Activated CD4-positive, alpha-beta T cell treated with anti-CD3 and anti-CD28 coated beads for 48 hours (primary cell): ENCODE measurements around the gene S100A8.
"Not testable (repeated sequence)": the region's sequence is repeated elsewhere in the genome, so short reads cannot be mapped to it uniquely, and the experiment has no call there.

Source experiments
- DNase-seq: peaks from one replicate; pipeline ENCODE4 v3.0.0-alpha.2; 2020

The S100A8 gene

DNA sequence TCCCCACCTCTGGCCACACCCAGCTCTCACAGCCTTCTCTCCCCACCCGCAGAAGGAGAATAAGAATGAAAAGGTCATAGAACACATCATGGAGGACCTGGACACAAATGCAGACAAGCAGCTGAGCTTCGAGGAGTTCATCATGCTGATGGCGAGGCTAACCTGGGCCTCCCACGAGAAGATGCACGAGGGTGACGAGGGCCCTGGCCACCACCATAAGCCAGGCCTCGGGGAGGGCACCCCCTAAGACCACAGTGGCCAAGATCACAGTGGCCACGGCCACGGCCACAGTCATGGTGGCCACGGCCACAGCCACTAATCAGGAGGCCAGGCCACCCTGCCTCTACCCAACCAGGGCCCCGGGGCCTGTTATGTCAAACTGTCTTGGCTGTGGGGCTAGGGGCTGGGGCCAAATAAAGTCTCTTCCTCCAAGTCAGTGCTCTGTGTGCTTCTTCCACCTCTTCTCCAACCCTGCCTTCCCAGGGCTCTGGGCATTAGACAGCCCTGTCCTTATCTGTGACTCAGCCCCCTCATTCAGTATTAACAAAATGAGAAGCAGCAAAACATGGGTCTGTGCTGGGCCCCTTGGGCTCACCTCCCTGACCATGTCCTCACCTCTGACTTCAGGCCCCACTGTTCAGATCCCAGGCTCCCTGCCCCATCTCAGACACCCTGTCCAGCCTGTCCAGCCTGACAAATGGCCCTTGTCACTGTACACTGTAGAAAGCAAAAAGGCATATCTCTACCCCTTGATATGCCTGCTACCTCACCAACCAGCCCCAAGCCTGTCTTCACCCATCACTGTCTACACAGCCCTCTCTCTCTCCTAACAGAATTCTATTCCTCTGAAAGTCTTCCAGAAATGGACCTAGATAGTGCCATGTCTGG is 30.0 kb downstream of the S100A8 start:
- DNase-seq = no peak

DNA sequence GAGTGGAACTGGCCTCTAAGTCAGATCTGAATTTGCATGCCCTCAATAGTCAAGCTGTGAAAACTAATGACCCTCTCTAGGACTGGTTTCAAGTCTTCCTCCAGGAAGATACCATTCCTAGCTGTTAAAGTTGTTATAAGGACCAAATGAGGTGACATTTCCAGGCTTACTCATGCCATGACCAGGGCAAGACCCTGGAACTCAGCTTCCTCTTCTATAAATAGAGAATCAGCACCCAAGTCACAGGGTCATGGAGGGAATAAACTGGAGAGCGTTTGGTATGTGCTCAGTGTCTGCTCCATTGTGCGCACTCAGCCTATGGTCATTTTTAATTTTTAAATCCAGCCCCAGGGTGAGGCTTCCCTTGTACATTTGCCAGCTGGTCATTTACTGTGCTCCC is 30.7 kb downstream of the S100A8 start:
- no peak for DNase-seq

DNA sequence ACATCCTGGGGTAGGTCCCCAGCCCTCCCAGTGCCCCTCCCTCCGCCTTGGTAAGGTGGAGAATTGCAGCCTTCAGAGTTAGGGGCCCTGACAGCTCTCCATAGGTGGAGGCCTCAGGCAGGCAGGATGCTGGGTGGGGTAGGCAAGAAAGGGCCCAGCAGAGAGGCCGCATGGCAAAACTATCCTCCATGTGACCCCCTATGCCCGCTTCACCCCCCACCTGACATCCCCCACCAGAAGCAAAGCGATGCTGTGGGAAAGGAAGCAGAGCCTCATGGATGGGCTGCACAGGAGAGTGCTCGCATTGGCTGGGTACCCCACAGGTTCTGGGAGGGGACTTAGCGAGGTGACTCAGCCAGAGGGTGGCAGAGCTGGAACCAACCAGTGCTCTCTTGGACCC is 31.6 kb downstream of the S100A8 start:
- no peak for DNase-seq

DNA sequence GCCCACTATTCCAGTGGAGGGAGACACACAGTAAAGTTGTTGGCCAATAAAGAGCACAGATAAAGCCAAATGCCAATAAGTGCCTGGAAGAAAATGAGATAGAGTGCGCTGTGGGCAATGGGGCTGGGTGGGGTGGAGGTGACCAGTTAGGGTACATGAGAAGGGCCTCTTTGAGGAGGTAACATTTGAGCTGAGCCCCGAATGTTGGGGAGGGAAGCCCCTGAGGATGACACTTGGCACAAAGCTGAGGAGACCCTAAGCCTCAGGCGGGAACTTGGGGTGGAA is 32.2 kb downstream of the S100A8 start:
- no peak for DNase-seq

DNA sequence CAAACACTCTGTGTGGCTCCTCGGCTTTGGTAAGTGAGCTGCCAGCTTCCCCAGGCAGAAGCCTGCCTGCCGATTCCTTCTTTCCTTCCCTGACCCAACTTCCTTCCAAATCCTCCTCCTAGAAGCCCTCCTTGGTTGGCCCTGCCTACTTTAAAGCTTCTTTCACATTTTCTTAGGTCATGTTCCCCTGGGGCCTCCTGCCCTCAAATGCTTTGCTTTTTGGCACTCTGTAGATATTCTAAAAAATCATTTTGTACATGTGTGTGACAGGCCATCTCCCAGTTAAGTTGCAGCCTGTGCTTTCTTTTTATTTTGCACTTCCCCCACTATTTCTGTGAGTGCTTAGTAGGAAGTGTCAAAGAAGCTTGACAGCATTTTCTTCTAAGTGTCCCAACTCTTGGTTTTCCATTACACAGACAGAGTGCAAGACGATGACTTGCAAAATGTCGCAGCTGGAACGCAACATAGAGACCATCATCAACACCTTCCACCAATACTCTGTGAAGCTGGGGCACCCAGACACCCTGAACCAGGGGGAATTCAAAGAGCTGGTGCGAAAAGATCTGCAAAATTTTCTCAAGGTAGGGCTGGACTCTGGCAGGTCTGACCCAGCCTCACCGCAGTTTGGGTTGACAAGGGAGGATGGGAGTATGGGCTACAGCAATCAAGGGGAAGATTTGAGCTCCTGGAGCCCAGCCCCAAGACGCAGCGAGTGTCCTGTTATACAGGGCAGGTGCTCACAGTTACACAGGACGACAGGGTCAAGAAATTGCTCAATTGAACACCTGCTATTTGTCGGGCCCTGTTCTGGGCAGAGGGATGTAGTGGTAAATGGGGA is 32.8 kb downstream of the S100A8 start, which contains the start of gene S100A9:
Gene S100A9, plus strand, starts transcription at position 2 of the 838 bp plus-strand sequence. Its CDS starts 430 bp downstream, at position 432.
- no peak for DNase-seq

DNA sequence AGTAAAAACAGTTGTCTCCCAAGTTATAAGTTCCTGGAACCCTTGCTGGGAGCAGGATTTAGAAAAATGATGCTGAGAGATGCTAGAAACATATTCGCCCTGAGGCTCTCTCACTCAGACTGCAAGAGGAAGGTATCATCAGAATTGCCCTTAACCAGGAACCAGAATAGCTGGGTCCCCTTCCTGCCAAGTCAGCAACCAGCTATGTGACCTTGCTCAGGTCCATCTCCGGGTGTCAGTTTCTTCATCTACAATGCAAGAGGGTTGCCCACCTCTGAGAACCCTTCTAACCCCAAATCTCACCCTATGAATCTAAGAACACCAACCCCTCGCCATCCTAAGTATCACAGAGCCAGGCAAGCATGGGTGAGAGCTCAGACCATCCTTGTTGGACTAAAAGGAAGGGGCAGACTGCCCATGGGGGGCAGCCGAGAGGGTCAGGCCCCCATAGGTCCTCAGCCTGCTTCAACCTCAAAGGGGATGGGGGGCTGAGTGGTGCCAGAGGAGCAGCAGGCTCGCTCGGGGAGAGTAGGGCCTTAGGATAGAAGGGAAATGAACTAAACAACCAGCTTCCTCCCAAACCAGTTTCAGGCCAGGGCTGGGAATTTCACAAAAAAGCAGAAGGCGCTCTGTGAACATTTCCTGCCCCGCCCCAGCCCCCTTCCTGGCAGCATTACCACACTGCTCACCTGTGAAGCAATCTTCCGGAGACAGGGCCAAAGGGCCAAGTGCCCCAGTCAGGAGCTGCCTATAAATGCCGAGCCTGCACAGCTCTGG is 33.6 kb downstream of the S100A8 start:
- DNase-seq = no peak

DNA sequence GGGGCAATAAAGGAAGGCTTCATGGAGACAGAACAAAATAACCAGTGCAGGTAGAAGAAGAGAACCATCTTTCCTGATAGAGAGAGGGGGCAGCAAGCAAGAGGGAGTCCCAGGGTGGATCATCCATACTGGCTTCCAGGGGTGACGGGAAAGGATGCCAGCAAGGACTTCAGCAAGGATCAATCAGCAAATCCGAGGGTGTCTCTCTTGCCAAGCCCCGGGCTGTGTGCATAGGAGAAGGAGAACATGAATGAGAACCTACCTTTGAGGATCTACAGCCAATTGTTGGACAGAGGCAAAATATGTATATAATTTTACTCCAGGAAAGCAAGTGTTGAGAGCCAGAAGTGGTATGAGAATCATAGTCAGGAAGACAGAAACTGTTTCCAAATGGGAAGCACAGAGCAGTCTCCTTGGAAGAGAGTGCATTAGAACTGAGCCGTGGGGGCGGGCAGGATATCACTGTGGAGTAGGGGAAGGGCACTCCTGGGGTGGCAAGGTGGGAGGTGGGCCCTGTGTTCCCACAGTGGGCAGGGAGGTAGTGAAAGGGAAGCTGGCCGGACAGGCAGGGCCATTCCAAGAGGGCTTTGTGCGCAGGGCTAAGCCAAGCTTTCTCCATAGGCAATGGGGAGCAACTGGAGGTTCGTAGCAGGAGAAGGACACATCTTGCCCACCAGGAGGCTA is 34.3 kb downstream of the S100A8 start:
- DNase-seq = no peak

DNA sequence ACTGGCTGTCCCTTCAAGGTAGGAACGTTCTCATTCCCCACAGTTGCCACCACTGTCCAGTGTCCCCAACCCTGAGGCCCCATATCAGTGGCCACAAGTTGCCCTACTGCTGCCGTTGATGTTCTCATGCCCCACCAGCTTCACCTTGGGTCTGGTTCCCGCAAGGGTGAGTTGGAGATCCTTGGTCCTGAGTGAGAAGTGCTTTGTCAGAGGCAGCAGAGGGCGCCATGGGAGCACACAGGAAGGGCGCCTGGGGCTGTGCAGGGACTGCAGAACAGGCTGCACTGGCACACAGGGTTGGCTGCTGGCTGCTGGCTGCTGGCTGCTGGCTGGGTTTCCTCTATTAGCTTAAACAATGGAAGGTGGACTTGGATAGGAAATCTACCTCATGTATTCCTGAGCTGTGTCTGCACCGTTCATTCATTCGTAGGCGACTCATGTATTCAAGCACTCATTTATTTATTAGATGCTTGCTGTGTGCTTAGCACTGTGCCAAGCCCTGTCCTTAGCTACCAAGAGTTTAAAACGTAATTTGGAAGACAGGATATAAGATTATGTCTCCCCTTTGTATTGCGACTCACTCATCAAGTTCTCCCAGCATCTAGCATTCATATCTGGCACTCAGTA is 35.3 kb downstream of the S100A8 start:
- peak; percentile 64 for DNase-seq

DNA sequence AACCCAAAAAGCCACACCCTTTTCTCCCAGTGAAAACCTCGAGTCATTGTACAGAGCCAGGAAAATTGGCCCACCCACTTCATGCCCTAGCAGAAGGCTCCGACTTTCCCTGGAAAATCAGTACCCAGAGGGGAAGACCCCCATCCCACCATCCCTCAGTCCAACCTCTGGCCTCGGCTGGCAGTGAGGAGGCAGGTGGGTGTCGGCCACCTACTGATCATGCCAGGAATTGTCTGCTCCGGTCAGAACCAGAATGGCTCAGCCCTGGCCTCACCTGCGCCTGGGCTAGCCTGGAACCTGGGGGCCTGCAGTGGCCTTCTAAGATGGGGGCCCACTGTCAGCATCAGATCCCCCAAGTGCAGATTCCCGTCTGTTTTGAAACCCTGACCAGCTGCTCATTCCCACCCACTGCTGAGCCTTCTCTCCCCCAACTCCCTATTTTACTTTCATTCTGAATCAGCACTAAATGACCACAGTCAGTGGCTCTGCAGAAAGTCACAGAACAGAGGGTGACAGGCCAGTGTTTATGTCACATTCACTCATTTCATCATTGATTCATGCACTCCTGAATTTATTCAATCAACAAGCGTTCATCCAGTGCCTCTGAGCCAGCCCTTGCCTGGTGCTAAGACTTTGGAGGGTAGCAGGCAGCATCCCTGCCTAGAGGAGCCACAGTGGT is 36.2 kb downstream of the S100A8 start:
- no peak for DNase-seq

DNA sequence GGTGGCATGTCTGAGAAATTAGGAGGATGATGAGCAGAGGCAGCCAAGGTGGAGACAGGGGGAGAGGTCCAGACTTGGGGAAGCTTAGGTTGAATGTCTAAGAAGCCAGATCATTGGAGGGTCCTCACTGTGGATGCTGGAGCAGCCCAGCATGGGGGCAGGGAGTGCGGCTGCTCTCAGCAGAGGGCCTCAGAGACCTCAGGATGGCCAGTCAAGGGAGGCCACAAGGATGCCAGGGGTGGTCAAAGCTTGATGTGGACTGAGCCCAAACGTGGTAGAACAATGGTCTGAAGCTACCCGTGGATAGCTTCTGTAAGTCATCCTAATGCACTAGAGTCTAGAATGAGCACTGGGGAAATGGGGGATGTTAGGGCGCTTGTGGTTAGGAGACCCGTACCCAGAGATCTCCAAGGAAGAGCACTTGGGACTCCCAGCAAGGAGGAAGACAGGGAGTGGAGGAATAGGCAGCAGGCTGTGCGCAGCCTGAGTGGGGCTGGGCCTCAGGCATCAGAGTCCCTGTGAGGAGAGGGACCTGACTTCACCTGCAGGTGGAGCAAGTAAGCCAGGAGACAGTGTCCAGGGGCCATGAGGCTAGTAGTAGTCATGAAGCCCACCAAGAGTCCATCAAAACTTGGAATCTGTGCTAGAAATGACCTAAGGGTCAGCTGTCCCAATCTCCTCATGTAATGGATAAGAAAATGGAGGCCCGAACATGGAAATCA is 37.5 kb downstream of the S100A8 start:
- no peak for DNase-seq

DNA sequence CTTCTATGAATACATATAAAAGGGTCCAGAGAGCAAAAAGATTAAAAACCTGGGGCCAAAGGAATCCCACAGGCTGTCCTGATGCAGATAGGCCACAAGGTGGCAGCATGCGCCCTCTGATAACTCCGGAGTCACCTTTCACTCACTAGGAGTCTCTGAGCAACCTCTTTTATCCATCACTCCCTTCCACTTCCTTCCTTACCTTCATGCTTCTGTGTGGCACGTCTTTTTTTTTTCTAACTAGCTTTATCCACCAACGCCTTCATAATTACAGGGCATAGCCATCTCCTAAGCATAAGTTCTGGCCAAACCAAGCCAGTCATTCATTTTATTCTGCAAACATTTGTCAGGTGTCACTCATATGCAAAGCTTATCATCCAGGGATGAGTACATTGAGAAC is 38.4 kb downstream of the S100A8 start:
- DNase-seq = peak; percentile 75

DNA sequence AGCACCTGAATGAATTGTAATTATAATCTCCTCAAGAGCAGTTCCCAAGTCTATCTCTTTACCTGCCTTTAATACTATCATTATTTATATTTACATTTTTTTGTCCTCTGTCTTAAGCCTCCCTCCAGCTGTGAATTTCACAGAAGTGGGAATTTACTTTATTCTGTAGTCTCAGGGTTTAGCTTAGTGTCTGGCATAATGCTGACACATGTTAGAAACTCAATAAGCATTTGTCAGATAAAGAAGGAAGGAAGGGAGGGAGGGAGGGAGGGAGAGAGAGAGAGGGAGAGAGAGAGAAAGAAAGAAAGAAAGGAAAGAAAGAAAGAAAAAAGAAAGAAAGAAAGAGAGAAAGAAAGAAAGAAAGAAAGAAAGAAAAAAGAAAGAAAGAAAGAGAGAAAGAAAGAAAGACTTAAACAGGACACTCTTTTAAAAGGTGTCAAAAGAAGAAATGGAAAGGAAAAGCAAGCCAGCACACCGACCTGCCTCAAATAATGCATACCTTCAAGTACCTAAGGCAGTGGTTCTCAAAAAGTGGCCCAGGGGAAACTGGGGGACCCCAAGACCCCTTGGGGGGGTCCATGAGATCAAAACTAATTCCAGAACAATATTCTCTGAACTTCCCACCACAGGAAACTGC is 40.4 kb downstream of the S100A8 start:
- DNase-seq = no peak

DNA sequence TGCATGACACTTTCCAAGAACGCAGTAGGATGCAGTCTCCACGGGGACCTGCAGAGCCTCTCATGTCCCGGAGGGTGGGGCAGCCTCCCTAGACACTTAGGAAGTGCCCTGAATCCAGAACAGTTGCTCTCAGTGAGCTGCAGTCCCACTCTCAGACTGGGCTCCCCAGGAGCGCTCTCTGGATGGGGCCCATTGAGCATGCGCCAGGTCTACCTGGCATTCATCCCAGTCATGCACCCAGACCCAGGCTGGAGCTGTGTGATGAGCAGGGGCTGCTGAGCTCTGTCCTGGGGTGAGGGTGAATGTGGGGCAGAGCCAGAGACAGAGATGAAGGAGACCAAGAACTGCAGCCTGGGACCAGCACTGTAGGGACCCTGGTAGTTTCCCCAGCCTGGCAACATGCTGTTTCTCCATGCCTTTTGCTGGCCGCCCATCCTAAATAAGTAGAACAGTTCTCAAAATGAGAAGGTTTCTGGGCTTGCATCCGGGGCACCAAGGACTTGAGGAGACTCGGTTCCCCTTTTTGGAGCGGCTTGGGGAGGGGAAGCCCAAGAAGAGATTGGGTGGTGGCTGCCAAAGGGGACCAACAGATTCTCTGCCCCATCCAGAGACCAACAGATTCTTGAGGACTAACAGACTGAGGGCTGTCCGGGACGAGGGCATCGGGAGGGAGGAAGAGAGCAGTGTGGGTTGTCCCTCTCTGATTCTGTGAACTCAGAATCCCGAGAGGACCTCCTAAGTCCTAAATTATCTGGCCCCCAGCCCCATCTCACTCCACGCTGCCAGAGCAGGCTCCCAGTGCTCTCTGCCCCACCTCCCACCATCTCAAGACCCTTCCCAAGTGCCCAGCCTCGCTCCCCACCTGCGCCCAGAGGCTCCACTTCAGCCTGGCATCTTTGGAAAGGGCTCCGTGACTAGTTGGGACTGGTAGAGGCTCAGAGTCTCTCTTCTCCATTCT is 41.2 kb downstream of the S100A8 start:
- DNase-seq = no peak

DNA sequence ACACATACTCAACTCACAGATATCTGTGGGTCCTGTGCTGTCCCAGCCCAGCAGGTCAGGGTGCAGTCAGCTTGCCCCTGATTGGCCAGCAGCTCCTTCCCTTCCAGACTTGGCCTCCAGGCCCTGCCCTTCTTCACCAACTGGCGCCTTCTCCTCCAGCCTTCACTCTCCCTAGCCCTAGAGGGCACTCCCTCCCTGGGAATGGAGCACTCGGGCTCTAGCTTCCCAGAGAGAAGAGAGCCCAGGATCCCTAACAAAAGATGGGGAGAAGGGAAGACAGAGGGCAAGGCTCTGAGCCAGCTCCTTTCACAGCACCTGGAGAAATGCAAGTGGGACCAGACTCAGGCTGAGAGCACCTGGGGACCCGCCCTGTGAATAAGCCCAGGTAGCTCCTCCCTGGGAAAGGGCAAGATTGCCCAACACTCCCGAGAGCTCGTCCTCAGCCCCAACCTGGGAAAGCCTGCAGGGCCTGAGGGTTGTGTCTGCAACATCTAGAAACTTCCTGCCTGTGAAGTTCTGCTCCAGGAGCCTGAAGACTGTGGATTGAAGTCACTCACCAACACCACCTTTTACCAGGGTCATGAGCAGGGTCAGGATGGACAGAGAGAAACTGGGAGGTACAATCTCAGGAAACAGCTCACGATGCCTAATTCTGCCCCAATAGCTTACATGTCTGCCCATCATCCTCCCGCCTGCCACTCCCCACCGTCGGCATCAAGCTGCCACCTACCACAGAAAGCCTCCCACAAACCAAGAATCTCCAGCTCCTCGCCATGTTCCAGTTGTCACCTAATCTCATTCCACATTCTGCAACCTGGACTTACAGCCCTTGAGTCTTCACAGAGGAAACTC is 42.1 kb downstream of the S100A8 start, which contains the start of gene PGLYRP4:
Gene PGLYRP4, minus strand, starts transcription at position 331 of the 852 bp plus-strand sequence. CDS start 909 bp downstream, outside the sequence.
- no peak for DNase-seq

DNA sequence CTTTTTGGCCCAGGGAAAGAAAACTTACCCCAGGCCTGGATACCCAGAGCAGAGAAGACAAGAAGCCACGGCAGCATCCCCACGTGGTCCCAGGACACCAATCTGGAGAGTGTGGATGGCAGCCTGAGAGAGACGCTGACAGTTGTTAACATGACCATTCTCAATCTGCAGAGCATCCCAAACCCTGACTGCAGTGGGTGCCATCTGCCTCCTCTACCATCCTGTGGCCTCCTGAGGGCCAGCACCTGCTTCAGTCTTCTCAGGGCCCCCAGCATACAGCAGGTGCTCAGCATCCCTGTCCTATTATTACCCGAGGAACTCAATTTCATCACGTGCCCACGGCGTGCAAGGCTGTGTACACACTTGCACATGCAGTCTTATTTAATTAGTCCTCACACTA is 43.0 kb downstream of the S100A8 start:
- DNase-seq = no peak

DNA sequence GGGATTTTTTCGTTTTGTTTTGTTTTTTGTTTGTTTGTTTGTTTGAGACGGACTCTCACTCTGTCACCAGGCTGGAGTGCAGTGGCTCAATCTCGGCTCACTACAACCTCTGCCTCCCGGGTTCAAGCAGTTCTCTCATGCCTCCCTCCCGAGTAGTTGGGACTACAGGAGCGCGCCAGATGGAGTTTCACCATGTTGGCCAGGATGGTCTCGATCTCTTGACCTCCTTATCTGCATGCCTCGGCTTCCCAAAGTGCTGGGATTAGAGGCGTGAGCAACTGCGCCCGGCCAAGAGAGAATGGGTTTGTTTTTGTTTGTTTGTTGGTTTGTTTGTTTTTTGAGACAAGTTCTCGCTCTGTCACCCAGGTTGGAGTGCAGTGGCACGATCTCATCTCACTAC is 43.8 kb downstream of the S100A8 start:
- DNase-seq = not testable (repeated sequence)

DNA sequence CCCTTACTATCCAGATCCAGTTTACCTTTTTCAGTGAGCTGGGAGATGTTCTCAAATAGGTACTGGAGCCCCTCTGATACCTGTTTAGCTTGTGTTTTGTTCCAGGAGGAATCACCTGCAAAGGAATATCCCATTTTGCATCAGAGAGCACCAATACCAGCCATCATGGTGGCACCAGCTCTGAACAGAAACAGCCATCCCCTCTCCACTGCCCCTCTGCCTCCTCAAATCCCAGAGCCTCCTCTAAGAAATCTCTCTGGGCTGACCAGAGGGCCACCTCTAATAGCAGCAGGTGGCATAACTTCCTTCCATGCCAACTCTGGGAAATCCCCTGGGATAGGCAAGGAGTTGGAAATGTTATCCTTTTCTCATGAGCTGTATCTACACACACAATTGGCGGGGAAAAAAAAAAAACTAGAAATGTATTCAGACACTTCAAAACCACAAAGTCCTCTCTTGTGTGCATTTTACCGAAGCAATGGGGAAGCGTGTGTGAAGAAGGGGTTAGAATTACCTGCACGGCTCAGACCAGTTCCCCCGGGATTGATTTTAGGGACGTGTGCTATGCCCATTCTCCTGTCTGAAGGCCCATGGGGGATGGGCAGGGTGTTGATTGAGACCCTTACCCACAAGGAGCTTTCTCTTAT is 44.7 kb downstream of the S100A8 start:
- no peak for DNase-seq
